Testis (tissue), 3 donors: Measurements from ENCODE around the gene LRP10. TPM values are rescaled to one million over a fixed set of nuclear protein-coding genes. Genes with fewer than 3 reads are reported as not detected.

Experiments used
- DNase-seq: peaks from one replicate; pipeline ENCODE4 v3.0.0-alpha.2; 2019
- H3K27ac ChIP-seq, 2 donors: fragments of 200-600 bp; sonication (generic); one replicate each; pipeline ENCODE4 v1.5.1; 2019
- H3K27me3 ChIP-seq: fragments of 200-600 bp; sonication (generic); one replicate; pipeline ENCODE4 v1.5.1; 2019
- H3K36me3 ChIP-seq: fragments of 200-600 bp; sonication (generic); one replicate; pipeline ENCODE4 v1.5.1; 2017; ENCODE audit warnings: low read depth; ENCODE audit errors: missing control alignments
- H3K4me1 ChIP-seq: fragments of 200-600 bp; sonication (generic); one replicate; pipeline ENCODE4 v1.5.1; 2019
- H3K4me3 ChIP-seq, 2 donors: fragments of 200-600 bp; sonication (generic); one replicate each; pipeline ENCODE4 v1.5.1; 2017 to 2019
- H3K9me3 ChIP-seq: fragments of 200-600 bp; sonication (generic); one replicate; pipeline ENCODE4 v1.5.1; 2017
- POLR2A ChIP-seq: fragments of 450-650 bp; IDR thresholded peaks from one replicate; pipeline ENCODE4 v1.6.1; 2017; ENCODE audit warnings: antibody characterized with exemption, mild to moderate bottlenecking, moderate library complexity
- WGBS, 2 donors: methylation state at CpG; one replicate each; pipeline ENCODE4 v1.1.5; 2018; 5-methylcytosine and 5-hydroxymethylcytosine counted together
- intact Hi-C: fragments of 100-400 bp; cut with DNase I; formaldehyde crosslinking; loops from one replicate; pipeline ENCODE4 v1.15.1; 2023; ENCODE audit warnings: low total_unique reads
- polyA plus RNA-seq: library from polyadenylated mRNA; stranded (reverse); fragments of 350-450 nt; fragmentation: Illumina TruSeq; extraction: RNeasy Lipid Tissue Mini Kit (QIAGEN cat#74804); gene quantifications from one replicate; pipeline ENCODE4 v1.2.3, GENCODE V29; 2014; ENCODE audit warnings: low read depth, low replicate concordance; ENCODE audit not compliant: insufficient read depth
- small RNA-seq, 2 donors: library from RNA; depleted of rRNA; stranded (forward); fragments of <200 nt; gene quantifications; one replicate each; pipeline ENCODE3, GENCODE V24; 2016
- total RNA-seq, 2 donors: library from RNA; depleted of rRNA; stranded (reverse); fragments of >200 nt; gene quantifications; one replicate each; pipeline ENCODE4 v1.2.3, GENCODE V29; 2016
- TF ChIP-seq, protein P1 (sequence below), 3 experiments: fragments of 450-650 bp in 2 of 3; fragments of 200-600 bp in 1 of 3; sonication (generic) in 1 of 3; IDR thresholded peaks; one replicate each; pipeline ENCODE4 v1.5.1; 2016 to 2019; ENCODE audit warnings: antibody characterized with exemption in 3 of 3, mild to moderate bottlenecking in 2 of 3, moderate library complexity in 1 of 3

The LRP10 gene
- total and polyA plus RNA-seq, 3 donors from 2014 or later = 41.3 to 67.7 (median 58.2) TPM

DNA sequence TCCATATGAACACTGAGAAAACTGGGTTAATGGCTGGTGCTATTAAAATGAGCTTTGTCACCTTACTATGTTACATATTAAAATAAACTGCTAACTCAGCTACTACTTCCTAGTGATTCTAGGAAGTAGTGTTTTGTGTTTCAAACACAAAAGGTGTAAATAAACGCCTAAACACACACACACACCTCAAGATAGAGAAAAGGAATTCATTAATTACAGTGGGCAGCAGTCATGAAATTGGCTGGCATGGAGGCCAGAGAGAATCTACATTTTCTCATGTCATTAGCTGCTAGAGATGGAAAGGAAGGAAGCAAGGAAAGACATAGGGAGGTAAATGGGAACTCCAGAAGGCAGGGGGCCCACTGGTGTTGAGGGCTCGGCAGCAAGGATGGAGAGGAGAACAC is 58.4 kb downstream of the LRP10 start:
- H3K4me3 ChIP-seq = peak overlapping the region; percentile 85 to 95
- peaks cover 12% of the 10 kb centered on the region for H3K4me1 ChIP-seq
- H3K9me3 ChIP-seq = no peaks in the 10 kb centered on the region
- H3K27ac ChIP-seq = peak overlapping the region; percentile 80 to 86
- H3K36me3 ChIP-seq = no peaks in the 10 kb centered on the region
- 0 to 3% methylated on average over 2 of the region's 2 CpGs for WGBS, 2 donors
- no peaks in the 10 kb centered on the region for H3K27me3 ChIP-seq
- intact Hi-C loops = no loop called here
- TF ChIP-seq, protein P1, sequence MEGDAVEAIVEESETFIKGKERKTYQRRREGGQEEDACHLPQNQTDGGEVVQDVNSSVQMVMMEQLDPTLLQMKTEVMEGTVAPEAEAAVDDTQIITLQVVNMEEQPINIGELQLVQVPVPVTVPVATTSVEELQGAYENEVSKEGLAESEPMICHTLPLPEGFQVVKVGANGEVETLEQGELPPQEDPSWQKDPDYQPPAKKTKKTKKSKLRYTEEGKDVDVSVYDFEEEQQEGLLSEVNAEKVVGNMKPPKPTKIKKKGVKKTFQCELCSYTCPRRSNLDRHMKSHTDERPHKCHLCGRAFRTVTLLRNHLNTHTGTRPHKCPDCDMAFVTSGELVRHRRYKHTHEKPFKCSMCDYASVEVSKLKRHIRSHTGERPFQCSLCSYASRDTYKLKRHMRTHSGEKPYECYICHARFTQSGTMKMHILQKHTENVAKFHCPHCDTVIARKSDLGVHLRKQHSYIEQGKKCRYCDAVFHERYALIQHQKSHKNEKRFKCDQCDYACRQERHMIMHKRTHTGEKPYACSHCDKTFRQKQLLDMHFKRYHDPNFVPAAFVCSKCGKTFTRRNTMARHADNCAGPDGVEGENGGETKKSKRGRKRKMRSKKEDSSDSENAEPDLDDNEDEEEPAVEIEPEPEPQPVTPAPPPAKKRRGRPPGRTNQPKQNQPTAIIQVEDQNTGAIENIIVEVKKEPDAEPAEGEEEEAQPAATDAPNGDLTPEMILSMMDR (IDR thresholded peaks at IDR 0.05) = no peak
- no peak for TF ChIP-seq POLR2A
- no peak for DNase-seq

Small RNAs within 50 kb of the gene (small RNA-seq; reads per million reads assigned to genes)
- gene RF00019 = 0 reads per million in 2 donors

Other genes with a start within 250 kb of the LRP10 start
- gene OR6J1, start 227.4 kb upstream of the LRP10 start, total RNA-seq = under 1 TPM in 1 of 2 donors, not detected in 1; 0.19 TPM
- gene OR6J1, start 227.4 kb upstream of the LRP10 start, polyA plus RNA-seq = not detected
- 10 to 100 TPM; 61.7 to 79.8 TPM for gene OXA1L, start 105.1 kb upstream of the LRP10 start, total RNA-seq
- gene OXA1L, start 105.1 kb upstream of the LRP10 start, polyA plus RNA-seq = 76.8 TPM
- 10 to 100 TPM; 22.2 to 34.7 TPM for gene SLC7A7, start 56.3 kb upstream of the LRP10 start, total RNA-seq
- 77.1 TPM for gene SLC7A7, start 56.3 kb upstream of the LRP10 start, polyA plus RNA-seq
- gene MRPL52, start 41.9 kb upstream of the LRP10 start, total RNA-seq = 10 to 100 TPM; 31.1 to 47.0 TPM
- 77.0 TPM for gene MRPL52, start 41.9 kb upstream of the LRP10 start, polyA plus RNA-seq
- gene MMP14, start 35.2 kb upstream of the LRP10 start, total RNA-seq = 10 to 100 TPM; 14.2 to 35.8 TPM
- 54.6 TPM for gene MMP14, start 35.2 kb upstream of the LRP10 start, polyA plus RNA-seq
- 1 to 10 TPM; 2.9 to 4.8 TPM for gene REM2, start 11.5 kb downstream of the LRP10 start, total RNA-seq
- gene REM2, start 11.5 kb downstream of the LRP10 start, polyA plus RNA-seq = 2.4 TPM
- 100 to 1,000 TPM in 1 of 2 donors, 10 to 100 TPM in 1; 93.3 to 115 TPM for gene RBM23, start 47.4 kb downstream of the LRP10 start, total RNA-seq
- 73.7 TPM for gene RBM23, start 47.4 kb downstream of the LRP10 start, polyA plus RNA-seq
- 10 to 100 TPM; 62.4 to 76.8 TPM for gene PRMT5, start 57.6 kb downstream of the LRP10 start, total RNA-seq
- gene PRMT5, start 57.6 kb downstream of the LRP10 start, polyA plus RNA-seq = 73.9 TPM
- 10 to 100 TPM; 26.4 to 30.5 TPM for gene HAUS4, start 85.3 kb downstream of the LRP10 start, total RNA-seq
- gene HAUS4, start 85.3 kb downstream of the LRP10 start, polyA plus RNA-seq = 22.4 TPM
- 10 to 100 TPM; 11.3 to 11.9 TPM for gene AJUBA, start 110.8 kb downstream of the LRP10 start, total RNA-seq
- gene AJUBA, start 110.8 kb downstream of the LRP10 start, polyA plus RNA-seq = 12.8 TPM
- 10 to 100 TPM; 12.5 to 17.5 TPM for gene C14orf93, start 138.4 kb downstream of the LRP10 start, total RNA-seq
- gene C14orf93, start 138.4 kb downstream of the LRP10 start, polyA plus RNA-seq = 4.5 TPM
- 100 to 1,000 TPM in 1 of 2 donors, 10 to 100 TPM in 1; 97.2 to 123 TPM for gene PSMB5, start 163.2 kb downstream of the LRP10 start, total RNA-seq
- gene PSMB5, start 163.2 kb downstream of the LRP10 start, polyA plus RNA-seq = 145 TPM
- under 1 TPM; 0.12 to 0.31 TPM for gene PSMB11, start 170.5 kb downstream of the LRP10 start, total RNA-seq
- 0.20 TPM for gene PSMB11, start 170.5 kb downstream of the LRP10 start, polyA plus RNA-seq
- gene CDH24, start 185.8 kb downstream of the LRP10 start, total RNA-seq = 10 to 100 TPM; 10.2 TPM
- 3.9 TPM for gene CDH24, start 185.8 kb downstream of the LRP10 start, polyA plus RNA-seq
- gene ACIN1, start 223.4 kb downstream of the LRP10 start, total RNA-seq = 100 to 1,000 TPM; 209 to 216 TPM
- 151 TPM for gene ACIN1, start 223.4 kb downstream of the LRP10 start, polyA plus RNA-seq
- gene C14orf119, start 223.8 kb downstream of the LRP10 start, total RNA-seq = 10 to 100 TPM; 17.7 to 26.9 TPM
- gene C14orf119, start 223.8 kb downstream of the LRP10 start, polyA plus RNA-seq = 60.8 TPM
- not detected for gene CIROP, start 233.2 kb downstream of the LRP10 start, total RNA-seq
- not detected for gene CIROP, start 233.2 kb downstream of the LRP10 start, polyA plus RNA-seq
- gene CEBPE, start 247.5 kb downstream of the LRP10 start, total RNA-seq = under 1 TPM; 0.19 to 0.24 TPM
- not detected for gene CEBPE, start 247.5 kb downstream of the LRP10 start, polyA plus RNA-seq